GM18873 (cell line): Measurements from ENCODE around the gene GNB1L.

Experiments used
- ATAC-seq: cut with Tn5 transposase; IDR thresholded peaks from one replicate; pipeline ENCODE4 v1.9.1; 2021; ENCODE audit warnings: mild to moderate bottlenecking, moderate library complexity, moderate number of reproducible peaks; ENCODE audit not compliant: unreplicated experiment, low FRiP score

The GNB1L gene

DNA sequence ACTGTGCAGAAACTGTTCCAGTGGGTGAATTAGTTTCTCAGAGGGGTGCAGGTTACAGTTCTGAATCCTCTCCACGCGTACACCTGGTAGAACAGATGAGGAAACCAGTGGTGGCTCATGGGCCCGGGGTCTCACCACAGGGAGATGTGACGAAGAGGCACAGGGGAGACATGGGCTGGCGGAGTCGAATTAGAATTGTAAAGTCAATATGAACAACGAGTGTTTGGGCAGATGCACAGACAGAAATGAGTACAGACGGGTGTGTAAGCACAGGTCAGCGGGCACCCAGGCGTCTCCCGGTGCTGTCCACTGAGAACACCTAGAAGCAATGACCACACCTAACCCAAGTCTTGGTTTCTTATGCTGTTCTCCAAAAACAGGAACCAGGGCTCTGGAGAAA, 41.8 kb downstream of the GNB1L start:
- ATAC-seq: no peak

DNA sequence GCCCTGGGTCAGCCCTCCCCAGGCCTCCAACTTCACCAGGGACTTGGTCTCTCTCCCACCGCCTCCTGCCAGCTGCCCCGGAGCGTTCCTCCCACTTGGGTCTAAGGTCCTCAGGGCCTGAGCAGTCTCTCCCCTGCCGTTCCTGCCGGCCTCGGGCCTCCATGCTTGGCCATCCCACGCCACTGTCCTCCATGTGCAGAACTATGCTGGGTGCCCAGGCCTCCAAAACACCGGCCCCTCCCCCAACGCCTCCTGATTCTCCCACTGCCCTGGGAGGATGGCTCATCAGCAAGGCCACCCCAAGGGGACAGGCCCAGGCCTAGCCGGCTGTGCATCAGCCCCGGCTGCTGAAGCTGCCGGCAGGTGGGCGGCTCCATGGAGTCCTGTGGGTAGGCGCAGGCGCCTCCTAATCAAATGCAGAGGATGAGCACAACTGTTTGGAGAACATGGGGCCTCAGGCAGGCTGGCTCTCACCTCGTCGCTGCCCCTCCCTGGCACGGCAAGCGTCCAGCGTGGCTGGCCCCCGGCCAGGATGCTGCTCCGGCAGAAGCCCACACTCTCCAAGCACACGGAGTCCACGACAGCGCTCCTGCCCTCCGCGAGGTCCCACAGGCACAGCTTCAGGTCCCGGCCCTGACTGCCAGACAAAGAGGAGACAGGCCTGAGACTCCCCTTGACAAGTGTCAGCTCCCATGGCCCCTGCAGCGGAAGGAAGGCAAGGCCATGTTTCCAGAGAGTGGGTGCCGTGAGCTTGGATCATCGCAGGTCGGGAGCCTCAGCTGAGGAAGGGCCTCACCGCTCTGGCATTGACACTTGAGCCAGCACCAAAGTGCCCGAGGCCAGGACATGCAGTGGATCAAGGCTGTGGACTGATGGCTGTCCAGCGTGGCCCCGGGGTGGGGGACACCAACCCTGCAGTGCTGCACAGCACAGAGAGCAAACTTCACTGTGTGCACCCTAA, 42.6 kb downstream of the GNB1L start:
- no peak for ATAC-seq

DNA sequence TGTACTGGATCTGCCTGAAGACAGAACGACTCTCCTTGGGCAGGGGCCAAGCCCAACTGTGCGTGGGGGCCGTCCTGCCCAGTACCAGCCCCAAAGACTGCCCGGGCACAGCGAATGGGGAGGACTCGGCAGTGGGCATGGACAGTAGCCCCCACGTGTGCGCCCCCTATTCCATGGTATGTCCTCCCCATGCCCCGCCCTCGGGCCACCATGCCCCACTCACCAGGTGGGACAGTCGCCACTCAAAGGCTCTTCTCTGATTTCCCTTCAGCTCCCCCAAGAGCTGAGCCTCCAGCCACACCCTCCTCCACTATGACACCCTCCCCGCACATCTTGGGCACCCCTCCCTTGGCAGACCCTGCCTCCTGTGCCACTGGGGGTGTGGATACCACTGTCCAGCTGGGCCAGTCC, 43.5 kb downstream of the GNB1L start:
- no peak for ATAC-seq

GRCh38 chr22:19810381-19811201, 44.1 kb downstream of the GNB1L start:
- no peak for ATAC-seq

DNA sequence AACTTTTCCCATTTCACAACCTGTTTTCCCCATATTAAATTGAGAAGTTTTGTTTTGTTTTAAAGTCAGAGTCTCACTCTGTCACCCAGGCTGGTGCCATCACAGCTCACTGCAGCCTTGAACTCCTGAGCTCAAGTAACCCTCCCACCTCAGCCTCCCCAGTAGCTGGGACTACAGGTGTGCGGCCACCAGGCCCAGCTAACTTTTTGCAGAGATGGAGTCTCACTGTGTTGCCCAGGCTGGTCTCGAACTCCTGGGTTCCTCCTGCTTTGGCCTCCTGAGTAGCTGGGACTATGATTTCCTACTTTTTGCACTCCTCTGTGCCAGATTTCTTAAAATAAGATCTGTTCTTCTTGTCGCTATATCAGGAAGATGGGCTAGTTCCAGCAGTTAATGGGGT, 44.9 kb downstream of the GNB1L start:
- no peak for ATAC-seq

DNA sequence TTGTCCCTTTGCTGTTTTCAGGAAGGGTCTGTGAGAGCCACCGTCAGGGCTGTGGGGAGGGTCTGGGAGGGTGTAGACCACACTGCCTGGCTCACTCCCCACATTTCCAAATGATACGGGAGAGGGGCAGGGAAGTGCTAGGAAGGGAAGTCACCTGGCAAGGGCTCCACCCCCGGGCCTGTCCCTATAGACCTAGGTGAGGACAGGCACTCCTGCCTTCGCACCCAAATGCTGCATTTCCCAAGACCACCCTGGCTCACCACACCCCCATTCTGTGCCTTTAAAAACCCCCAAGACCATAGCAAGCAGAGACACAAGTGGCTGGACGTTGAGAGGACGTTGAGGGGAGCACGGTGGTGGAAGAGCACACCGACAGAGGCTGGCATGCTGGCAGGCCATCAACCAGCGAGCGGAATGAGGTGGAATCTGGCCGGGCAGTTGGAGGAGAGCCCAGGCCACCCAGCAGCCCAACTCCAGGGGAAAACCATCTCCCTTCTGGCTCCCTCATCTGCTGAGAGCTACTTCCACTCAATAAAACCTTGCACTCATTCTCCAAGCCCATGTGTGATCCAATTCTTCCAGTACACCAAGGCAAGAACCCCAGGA, 45.7 kb downstream of the GNB1L start:
- ATAC-seq: no peak

DNA sequence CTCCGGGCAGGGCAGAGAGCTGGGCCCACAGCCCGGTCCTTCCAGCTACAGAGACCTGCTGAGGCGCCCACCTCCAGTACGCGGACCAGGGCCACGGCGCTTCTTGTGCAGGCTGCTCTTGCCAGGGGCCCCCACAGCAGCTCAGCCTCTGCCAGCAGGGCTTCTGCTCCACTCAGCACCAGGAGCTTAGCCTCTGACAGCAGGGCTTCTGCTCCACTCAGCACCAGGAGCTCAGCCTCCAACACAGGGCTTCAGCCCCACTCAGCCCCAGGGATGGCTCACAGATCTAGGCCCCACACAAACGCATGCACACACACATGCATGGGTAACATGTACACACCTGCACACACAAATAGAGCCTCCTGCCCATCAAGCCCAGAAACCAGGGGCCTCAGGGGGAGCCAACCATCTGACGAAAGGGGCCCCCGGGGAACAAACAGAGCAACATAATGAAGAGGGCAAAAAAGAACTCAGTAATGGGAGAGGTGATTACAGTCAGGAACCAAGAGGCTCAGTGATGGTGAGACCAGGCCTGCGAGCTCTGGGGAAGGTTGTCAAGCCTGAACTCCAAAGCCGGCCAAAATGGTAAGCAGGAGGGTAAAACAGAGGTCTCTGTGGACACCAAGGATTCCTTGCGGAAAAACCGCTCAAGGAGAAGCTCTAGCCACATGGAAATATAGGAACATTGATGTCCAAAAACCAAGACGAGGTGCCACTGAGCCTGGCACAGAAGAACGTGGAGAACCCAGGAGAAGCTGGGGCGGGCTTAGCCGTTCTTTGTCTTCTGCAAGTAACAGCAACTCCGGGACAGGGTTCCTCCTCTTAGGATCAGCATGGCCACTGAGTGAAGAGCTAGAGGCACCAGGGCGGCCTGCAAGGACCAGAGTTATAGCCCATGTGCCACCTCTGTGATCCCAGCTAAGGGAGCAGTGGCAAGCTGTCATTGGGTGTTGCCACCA, 46.5 kb downstream of the GNB1L start:
- no peak for ATAC-seq

DNA sequence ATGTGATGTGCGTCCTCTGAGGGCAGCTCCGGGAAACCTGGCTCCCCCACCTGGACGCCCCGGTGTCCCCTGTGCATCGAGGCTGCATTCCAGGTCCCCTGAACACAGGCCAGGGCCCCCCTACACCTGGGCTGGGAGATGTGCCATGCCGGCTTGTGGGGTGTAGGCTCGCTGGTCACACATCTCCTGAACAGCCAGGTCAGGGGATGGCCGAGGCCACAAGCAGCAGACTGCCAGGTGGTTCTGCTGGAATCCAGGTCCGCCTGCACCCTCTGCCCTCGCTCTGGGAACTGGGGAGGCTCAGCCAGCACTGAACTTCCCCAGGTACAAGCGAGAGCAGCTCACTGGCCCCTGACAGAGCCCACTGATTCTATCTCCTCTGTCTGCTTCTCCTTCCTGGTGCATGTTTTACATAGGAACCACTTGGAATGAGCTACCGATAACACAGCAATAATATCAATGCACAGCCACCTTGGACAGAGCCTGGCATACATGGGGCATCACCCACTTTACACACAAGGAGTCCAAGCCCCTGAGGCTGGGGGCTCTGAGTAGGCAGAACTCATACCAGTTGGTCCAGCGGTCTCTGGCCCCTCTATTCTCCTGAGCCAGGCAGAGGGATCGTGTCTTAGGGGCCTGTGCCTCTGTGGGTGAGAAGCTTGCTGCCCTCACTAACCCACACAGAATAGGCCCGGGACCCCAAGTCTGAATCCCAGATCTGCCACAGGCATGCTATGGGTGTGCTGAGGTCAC, 47.3 kb downstream of the GNB1L start:
- ATAC-seq: no peak

- ATAC-seq: no peak
These were observed 48.2 kb downstream of the GNB1L start for GRCh38 chr22:19806213-19807160.

DNA sequence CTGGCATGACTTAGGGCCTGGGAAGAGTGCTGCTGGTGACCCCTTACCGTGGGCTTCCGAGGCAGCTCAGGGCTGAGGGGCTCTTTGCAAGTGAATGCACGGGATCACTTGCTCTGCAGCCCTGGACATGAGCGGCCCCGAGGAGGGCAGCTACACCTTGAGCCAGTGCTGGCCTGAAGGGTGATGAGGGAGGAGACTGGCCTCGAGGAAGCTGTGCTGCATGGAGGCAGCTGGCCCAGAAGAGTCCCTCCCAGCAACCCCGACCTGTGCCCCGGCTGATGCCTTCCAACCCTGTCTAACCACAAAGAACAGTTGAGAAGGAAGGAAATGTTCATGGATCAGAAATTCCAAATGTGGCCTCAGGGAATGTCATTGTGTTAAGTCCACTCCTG, 48.9 kb downstream of the GNB1L start:
- no peak for ATAC-seq

DNA sequence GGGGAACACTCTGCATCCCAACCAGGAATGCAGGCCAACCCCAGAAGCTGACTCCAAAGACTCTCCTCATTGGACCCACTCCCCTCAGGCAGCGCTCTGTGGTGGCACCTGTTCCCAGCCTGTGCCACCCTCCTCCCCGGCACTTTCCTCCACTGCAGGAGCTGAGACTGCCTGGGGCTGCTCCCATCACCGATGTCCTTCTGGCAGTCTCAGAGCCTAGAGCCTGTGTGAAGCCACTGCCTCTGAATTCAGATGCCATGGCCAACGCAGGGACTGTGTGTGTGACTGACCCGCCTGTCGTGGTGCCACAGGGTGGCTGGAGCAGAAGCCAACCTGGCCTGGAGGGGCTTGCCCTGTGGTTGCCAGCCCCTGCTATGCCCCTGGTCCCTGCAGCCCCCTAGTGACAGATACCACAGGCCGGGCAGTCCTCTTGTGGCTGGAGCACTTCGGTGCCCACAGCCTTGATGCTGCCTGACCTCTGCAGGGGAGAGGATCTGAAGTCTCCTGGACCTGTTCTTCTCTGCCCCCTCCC, 50.9 kb downstream of the GNB1L start:
- ATAC-seq: no peak

- ATAC-seq: no peak
These were observed 51.6 kb downstream of the GNB1L start for GRCh38 chr22:19802894-19803735.

DNA sequence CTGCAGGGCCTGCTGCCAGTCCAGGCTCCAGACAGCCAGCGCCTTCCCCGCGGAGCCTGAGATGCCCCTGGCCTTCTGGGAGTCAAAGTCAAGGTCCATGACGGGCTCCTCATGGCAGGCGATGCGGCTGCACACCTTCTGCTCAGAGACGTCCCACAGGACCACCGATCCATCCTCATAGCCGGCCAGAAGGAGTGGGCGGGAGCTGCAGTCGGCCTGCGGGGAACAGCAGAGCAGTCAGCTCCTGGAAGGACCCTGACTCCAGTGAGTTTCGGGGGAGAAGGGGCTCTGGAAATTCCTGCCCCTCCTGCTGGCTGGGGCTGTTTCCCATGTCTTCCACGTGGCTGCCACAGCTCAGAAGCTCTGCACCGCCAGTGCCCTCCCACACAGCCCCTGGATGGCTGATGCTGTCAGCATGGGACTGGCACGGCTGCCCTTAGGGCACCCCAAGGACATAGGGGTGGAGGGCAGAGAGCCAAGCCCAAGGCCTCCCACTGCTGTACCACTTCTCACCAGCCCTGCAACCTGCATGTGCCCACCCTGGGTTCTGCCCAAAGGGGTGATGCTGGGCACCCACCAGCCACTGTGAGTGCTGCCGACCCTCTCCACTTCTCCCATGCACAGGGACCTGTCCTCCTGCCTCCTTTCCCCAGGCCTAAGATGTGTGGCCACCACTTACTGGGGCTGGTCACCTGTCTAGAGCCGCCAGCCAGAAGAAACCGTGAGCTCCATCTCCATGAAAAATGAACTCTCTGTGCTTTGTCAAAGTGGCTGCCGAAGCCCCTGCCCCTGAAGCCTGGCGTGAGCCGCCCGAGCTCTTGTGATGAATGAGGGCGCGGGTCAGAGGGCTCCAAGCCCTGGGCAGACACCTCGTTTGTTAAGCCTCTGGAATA, 52.4 kb downstream of the GNB1L start:
- ATAC-seq: no peak

- no peak for ATAC-seq
These were observed 53.2 kb downstream of the GNB1L start for GRCh38 chr22:19801340-19802000.

GRCh38 chr22:19800761-19801244, 53.9 kb downstream of the GNB1L start:
- ATAC-seq: no peak
